Lung (tissue), 12 donors: ENCODE measurements around the gene ESRRB. TPM values are rescaled to one million over a fixed set of nuclear protein-coding genes. Genes with fewer than 3 reads are reported as not detected.

Experiments
- ATAC-seq: fragments of 200-7000 bp; cut with Tn5 transposase; one replicate; pipeline ENCODE4 v1.9.1; 2020; ENCODE audit warnings: moderate number of reproducible peaks; ENCODE audit not compliant: insufficient read depth, low FRiP score
- DNase-seq, 3 donors: peaks; one replicate each; pipeline ENCODE4 v3.0.0-alpha.2; 2013 to 2017
- H3K27ac ChIP-seq, 2 donors: one replicate each; pipeline ENCODE4 v1.5.1; 2013; ENCODE audit warnings: mild to moderate bottlenecking in 2 of 2, moderate library complexity in 2 of 2, control low read depth in 1 of 2, inconsistent platforms in 1 of 2, low read depth in 1 of 2, low read length in 1 of 2
- H3K27me3 ChIP-seq, 3 donors: one replicate each; pipeline ENCODE4 v1.5.1; 2013; ENCODE audit warnings: low read length in 2 of 3; ENCODE audit not compliant: control insufficient read depth in 3 of 3, insufficient read depth in 3 of 3
- H3K36me3 ChIP-seq, 4 donors: one replicate each; pipeline ENCODE4 v1.5.1; 2013; ENCODE audit warnings: low read length in 4 of 4, mild to moderate bottlenecking in 1 of 4, moderate library complexity in 1 of 4; ENCODE audit not compliant: control insufficient read depth in 4 of 4, insufficient read depth in 4 of 4
- H3K4me1 ChIP-seq, 5 donors: one replicate each; pipeline ENCODE4 v1.5.1; 2013; ENCODE audit warnings: low read length in 5 of 5, mild to moderate bottlenecking in 2 of 5, moderate library complexity in 1 of 5; ENCODE audit not compliant: control insufficient read depth in 5 of 5, insufficient read depth in 5 of 5
- H3K4me3 ChIP-seq: one replicate; pipeline ENCODE4 v1.5.1; 2013; ENCODE audit warnings: mild to moderate bottlenecking, control low read depth, moderate library complexity
- H3K9ac ChIP-seq, 2 donors: one replicate each; pipeline ENCODE4 v1.5.1; 2013; ENCODE audit warnings: low read length in 2 of 2, control low read depth in 1 of 2; ENCODE audit not compliant: insufficient read depth in 1 of 2
- H3K9me3 ChIP-seq, 4 donors: one replicate each; pipeline ENCODE4 v1.5.1; 2013; ENCODE audit warnings: low read length in 3 of 4, mild to moderate bottlenecking in 1 of 4, moderate library complexity in 1 of 4; ENCODE audit not compliant: control insufficient read depth in 4 of 4, insufficient read depth in 3 of 4
- WGBS, 2 donors: extraction: QIAGEN DNeasy Blood & Tissue Kit; methylation state at CpG; one replicate each; pipeline ENCODE4 v1.1.7; 2013; 5-methylcytosine and 5-hydroxymethylcytosine counted together
- polyA plus RNA-seq, 2 donors: library from polyadenylated mRNA; stranded (reverse); fragments of 200-250 nt; gene quantifications; one replicate each; pipeline ENCODE4 v1.2.1, GENCODE V29; 2013
- total RNA-seq, 2 donors: library from RNA; depleted of rRNA in 1 of 2; stranded (reverse); fragments of >200 nt in 1 of 2; gene quantifications; one replicate each; pipeline ENCODE4 v1.2.1, GENCODE V29; 2014 to 2021
- TF ChIP-seq, protein P1 (sequence below): IDR thresholded peaks from 2 replicates; pipeline ENCODE4 v1.5.1; 2012; ENCODE audit warnings: mild to moderate bottlenecking; ENCODE audit errors: control extremely low read depth, extremely low read depth
- donor health status: control.
- donor health status: control.
- donor health status: Bipolar disorder and iron deficiency.
- donor health status: healthy.
- donor health status: DM: yes; HTN: yes; CAD: no.

The ESRRB gene
- total and polyA plus RNA-seq, 4 donors: 0.02 to 0.26 (median 0.18) TPM

DNA sequence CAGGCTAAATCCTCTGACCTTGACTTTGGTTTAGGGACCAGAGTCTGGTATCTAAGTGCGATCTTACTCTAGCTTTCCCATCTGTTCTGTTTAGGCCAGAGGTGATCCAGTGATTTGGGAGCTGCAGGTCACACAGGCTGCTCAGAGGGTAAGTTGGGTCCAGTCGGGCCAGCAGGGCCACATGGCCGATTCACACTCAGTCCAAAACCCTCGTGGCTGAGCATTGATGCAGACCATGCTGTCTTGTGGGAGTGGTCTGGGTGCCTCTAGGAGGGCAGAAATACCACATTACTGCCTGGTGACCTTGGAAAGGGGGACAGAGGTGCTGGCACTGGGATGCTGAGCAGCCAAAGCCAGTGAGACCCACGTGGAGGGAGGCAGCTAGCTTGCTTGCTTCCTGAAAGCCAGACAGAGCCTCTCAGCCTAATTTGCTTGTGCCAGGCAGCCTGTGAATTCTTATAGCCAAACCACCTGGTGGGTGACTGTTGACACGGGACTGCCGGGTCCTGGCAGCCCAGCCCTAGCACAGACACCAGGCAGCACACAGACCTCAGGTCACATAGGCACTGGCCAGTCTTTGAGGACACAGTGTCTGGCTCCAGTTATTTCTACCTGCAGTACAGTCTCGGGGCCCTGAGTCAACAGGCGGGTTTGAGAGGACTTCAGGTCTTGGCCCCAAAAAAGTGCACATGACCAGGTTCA is 31.7 kb downstream of the ESRRB start:
- TF ChIP-seq, protein P1, sequence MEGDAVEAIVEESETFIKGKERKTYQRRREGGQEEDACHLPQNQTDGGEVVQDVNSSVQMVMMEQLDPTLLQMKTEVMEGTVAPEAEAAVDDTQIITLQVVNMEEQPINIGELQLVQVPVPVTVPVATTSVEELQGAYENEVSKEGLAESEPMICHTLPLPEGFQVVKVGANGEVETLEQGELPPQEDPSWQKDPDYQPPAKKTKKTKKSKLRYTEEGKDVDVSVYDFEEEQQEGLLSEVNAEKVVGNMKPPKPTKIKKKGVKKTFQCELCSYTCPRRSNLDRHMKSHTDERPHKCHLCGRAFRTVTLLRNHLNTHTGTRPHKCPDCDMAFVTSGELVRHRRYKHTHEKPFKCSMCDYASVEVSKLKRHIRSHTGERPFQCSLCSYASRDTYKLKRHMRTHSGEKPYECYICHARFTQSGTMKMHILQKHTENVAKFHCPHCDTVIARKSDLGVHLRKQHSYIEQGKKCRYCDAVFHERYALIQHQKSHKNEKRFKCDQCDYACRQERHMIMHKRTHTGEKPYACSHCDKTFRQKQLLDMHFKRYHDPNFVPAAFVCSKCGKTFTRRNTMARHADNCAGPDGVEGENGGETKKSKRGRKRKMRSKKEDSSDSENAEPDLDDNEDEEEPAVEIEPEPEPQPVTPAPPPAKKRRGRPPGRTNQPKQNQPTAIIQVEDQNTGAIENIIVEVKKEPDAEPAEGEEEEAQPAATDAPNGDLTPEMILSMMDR: no peak
- Histone ChIP-seq H3K27ac (no peak overlapping the region), H3K4me1 (no peaks in the 10 kb centered on the region), H3K9me3 (peaks cover 0 to 2% (median 0%) of the 10 kb centered on the region in 4 donors), H3K4me3 (no peak overlapping the region), H3K36me3 (no peaks in the 10 kb centered on the region), H3K9ac (no peak overlapping the region), H3K27me3 (peaks cover 0 to 10% (median 6%) of the 10 kb centered on the region in 3 donors)
- ATAC-seq: no peak
- WGBS, 2 donors: 74 to 76% methylated on average over 9 of the region's 9 CpGs
- no peak for DNase-seq

DNA sequence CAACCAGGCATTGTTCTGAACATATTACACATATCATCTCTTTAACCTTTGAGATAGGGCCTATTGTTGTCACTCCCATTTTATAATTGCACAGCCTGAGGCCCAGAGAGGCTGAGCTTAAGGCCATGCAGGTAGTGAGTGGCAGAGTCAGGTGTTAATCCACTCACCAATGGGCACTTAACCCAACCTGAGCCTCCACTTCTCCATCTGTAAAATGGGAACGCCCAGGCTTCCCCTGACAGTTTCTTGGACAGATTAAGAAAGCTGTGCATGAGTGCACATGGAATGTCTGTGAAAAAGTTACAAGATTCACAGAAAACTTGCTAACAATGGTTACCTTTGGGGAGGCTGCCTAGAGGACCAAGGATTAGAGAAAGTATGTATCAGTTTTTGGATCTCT is 32.9 kb downstream of the ESRRB start:
- Histone ChIP-seq H3K9me3 (peaks cover 0 to 2% (median 0%) of the 10 kb centered on the region in 4 donors), H3K4me1 (no peaks in the 10 kb centered on the region), H3K9ac (no peak overlapping the region), H3K36me3 (no peaks in the 10 kb centered on the region), H3K4me3 (no peak overlapping the region), H3K27ac (no peak overlapping the region), H3K27me3 (peaks cover 4 to 16% (median 6%) of the 10 kb centered on the region in 3 donors)
- 97 to 98% methylated on average over 1 of the region's 1 CpG for WGBS, 2 donors
- ATAC-seq: no peak
- TF ChIP-seq, protein P1: no peak
- no peak for DNase-seq

DNA sequence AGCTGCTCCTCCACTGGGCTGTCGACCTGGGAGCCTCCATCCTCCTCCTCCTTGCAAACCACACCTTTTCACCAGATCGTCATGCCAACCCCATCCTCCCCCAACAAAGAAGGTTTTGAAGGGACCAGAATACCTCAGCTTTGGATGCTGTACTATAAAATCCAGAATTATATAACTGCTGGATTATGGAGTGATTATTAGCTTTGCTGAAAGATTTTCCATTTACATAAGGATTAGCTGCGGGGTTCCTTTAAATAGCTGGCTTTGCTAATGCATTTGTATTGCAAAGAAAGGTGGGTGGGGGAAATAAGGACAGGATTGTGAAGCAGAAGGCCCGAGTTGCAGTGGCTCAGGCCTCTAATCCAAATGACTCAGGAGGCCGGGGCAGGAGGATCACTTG is 36.6 kb downstream of the ESRRB start:
- no peaks in the 10 kb centered on the region for H3K9me3 ChIP-seq
- WGBS, 2 donors: 33 to 45% methylated on average over 5 of the region's 5 CpGs
- H3K4me3 ChIP-seq: no peak overlapping the region
- TF ChIP-seq, protein P1: no peak
- ATAC-seq (no peak), DNase-seq (no peak)
- no peaks in the 10 kb centered on the region for H3K36me3 ChIP-seq
- no peak overlapping the region for H3K9ac ChIP-seq
- H3K27me3 ChIP-seq: peaks cover 0 to 16% (median 4%) of the 10 kb centered on the region in 3 donors
- H3K27ac ChIP-seq: no peak overlapping the region
- H3K4me1 ChIP-seq: peaks cover 0 to 2% (median 0%) of the 10 kb centered on the region in 5 donors
